Mammary epithelial cell (primary cell): ENCODE results near the gene FOXN3.

Experiments used
- EZH2 ChIP-seq: IDR thresholded peaks from 2 replicates; pipeline ENCODE4 v1.6.1; 2012; ENCODE audit warnings: low read length, inconsistent platforms, borderline replicate concordance
- TF ChIP-seq, protein P1 (sequence below), 2 donors: IDR thresholded peaks in 1 of 2; conservative IDR thresholded peaks in 1 of 2; 2 replicates each; pipeline ENCODE4 v1.5.1; 2011 to 2012; ENCODE audit warnings: inconsistent platforms in 2 of 2, low read length in 2 of 2, mild to moderate bottlenecking in 2 of 2, control low read depth in 1 of 2, low read depth in 1 of 2; ENCODE audit not compliant: insufficient read depth in 1 of 2; ENCODE audit errors: extremely low read depth in 1 of 2

DNA sequence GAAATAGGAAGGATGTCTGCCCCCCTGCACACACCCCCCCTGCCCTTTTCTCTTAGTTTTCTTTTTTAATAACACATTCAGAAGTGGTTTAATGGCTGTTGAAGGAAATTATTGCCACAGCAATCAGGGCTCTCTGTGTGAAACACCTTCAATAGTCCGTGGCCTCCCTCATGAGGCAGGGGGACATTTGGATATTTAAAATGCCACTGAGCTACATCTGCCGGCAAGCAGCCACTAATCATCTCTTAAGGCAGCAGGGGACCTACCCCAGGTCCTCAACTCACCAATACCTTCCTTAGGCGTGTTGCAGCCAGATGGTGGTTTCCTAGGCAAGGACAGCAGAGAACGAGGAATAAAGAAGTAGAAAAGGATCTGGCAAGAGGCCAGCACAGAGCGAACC, 309.4 kb downstream of the FOXN3 start:
- TF ChIP-seq, protein P1, sequence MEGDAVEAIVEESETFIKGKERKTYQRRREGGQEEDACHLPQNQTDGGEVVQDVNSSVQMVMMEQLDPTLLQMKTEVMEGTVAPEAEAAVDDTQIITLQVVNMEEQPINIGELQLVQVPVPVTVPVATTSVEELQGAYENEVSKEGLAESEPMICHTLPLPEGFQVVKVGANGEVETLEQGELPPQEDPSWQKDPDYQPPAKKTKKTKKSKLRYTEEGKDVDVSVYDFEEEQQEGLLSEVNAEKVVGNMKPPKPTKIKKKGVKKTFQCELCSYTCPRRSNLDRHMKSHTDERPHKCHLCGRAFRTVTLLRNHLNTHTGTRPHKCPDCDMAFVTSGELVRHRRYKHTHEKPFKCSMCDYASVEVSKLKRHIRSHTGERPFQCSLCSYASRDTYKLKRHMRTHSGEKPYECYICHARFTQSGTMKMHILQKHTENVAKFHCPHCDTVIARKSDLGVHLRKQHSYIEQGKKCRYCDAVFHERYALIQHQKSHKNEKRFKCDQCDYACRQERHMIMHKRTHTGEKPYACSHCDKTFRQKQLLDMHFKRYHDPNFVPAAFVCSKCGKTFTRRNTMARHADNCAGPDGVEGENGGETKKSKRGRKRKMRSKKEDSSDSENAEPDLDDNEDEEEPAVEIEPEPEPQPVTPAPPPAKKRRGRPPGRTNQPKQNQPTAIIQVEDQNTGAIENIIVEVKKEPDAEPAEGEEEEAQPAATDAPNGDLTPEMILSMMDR (conservative IDR thresholded peaks at IDR 0.05 in 1 of 2, IDR thresholded peaks at IDR 0.05 in 1 of 2; ENCODE audit: extremely low read depth in 1 of 2, insufficient read depth in 1 of 2, low read depth in 1 of 2, low read length in 2 of 2), result no peak
- no peak for TF ChIP-seq EZH2
